Smooth muscle cell (in vitro differentiated cells): ENCODE data around the gene SLC22A3. TPM values are rescaled to one million over a fixed set of nuclear protein-coding genes. Genes with fewer than 3 reads are reported as not detected.

ENCODE experiments used
- DNase-seq: peaks from one replicate; lab custom pipeline; 2025; ENCODE audit not compliant: unreplicated experiment; lab: John Stamatoyannopoulos, UW
- H2AFZ ChIP-seq: fragments of 200-600 bp; sonication (generic); 2 replicates; pipeline ENCODE4 v1.6.0; 2016; ENCODE audit warnings: antibody characterized with exemption, low read depth, mild to moderate bottlenecking
- H3F3A ChIP-seq: fragments of 200-600 bp; sonication (generic); 2 replicates; pipeline ENCODE4 v1.6.0; 2017; ENCODE audit warnings: antibody characterized with exemption, low read depth
- H3K27ac ChIP-seq: fragments of 200-600 bp; sonication (generic); 2 replicates; pipeline ENCODE4 v1.5.1; 2016; ENCODE audit warnings: low read depth, mild to moderate bottlenecking
- H3K27me3 ChIP-seq: fragments of 200-600 bp; sonication (generic); 2 replicates; pipeline ENCODE4 v1.6.1; 2016; ENCODE audit warnings: low read depth, mild to moderate bottlenecking
- H3K36me3 ChIP-seq: fragments of 200-600 bp; sonication (generic); 2 replicates; pipeline ENCODE4 v1.5.1; 2016; ENCODE audit warnings: low read depth
- H3K4me1 ChIP-seq: fragments of 200-600 bp; sonication (generic); 2 replicates; pipeline ENCODE4 v1.5.1; 2016; ENCODE audit warnings: low read depth
- H3K4me2 ChIP-seq: fragments of 200-600 bp; sonication (generic); 2 replicates; pipeline ENCODE4 v1.6.0; 2016; ENCODE audit warnings: mild to moderate bottlenecking
- H3K4me3 ChIP-seq: fragments of 200-600 bp; sonication (generic); 2 replicates; pipeline ENCODE4 v1.5.1; 2016; ENCODE audit warnings: mild to moderate bottlenecking
- H3K79me2 ChIP-seq: fragments of 200-600 bp; sonication (generic); 2 replicates; pipeline ENCODE4 v1.6.0; 2016; ENCODE audit warnings: low read depth, mild to moderate bottlenecking
- H3K9ac ChIP-seq: fragments of 200-600 bp; sonication (generic); 2 replicates; pipeline ENCODE4 v1.6.0; 2016; ENCODE audit warnings: low read depth
- H3K9me3 ChIP-seq: fragments of 200-600 bp; sonication (generic); replicated peaks from 2 replicates; pipeline ENCODE4 v1.5.1; 2016; ENCODE audit warnings: low read depth
- H4K20me1 ChIP-seq: fragments of 200-600 bp; sonication (generic); 2 replicates; pipeline ENCODE4 v1.6.0; 2016; ENCODE audit warnings: low read depth
- WGBS: methylation state at CpG from one replicate; pipeline ENCODE4 v1.1.7; 2016; ENCODE audit warnings: low lambda C conversion rate; 5-methylcytosine and 5-hydroxymethylcytosine counted together
- polyA plus RNA-seq: library from polyadenylated mRNA; unstranded; fragments of >200 nt; fragmentation: Nextera tagmentation; extraction: Ambion mirVana; gene quantifications from 2 replicates; pipeline ENCODE4 v1.2.1, GENCODE V29; 2016
- total RNA-seq: library from RNA; depleted of rRNA; stranded (reverse); fragments of >200 nt; gene quantifications from 2 replicates; pipeline ENCODE4 v1.2.3, GENCODE V29; 2014
- TF ChIP-seq, protein P1 (sequence below): fragments of 200-600 bp; sonication (generic); IDR thresholded peaks from 2 replicates; pipeline ENCODE4 v1.5.1; 2017; ENCODE audit warnings: borderline replicate concordance, mild to moderate bottlenecking, antibody characterized with exemption; ENCODE audit not compliant: insufficient read depth, poor library complexity, severe bottlenecking

The SLC22A3 gene
- total and polyA plus RNA-seq, 2 experiments from 2014 or later: 59.5 to 69.5 TPM

DNA sequence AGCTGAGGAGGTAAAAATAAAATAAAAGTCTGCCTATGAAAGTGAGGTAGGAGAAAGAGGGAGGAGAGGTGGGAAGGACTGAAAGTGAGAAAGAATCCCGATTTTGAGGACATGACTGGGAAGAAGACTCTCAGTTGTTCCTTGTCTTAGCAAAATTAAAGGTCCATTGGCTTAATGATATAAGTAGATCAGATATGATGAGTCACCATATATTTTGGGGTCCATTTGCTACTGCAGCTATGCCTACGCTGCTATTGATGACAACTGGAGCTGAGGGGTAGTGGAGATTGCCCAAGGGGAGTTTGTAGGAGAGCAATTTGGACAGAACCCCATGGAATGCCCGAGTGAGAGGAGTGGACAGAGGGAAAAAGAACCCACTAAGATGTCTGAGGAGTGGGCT, 15.1 kb upstream of the SLC22A3 start:
- no peak overlapping the region for H3K27ac ChIP-seq
- WGBS: 91% methylated on average over 3 of the region's 3 CpGs
- no peak overlapping the region for H3K4me2 ChIP-seq
- no peaks in the 10 kb centered on the region for H3F3A ChIP-seq
- no peak for DNase-seq
- no peak overlapping the region for H2AFZ ChIP-seq
- H3K4me3 ChIP-seq: no peak overlapping the region
- TF ChIP-seq, protein P1, sequence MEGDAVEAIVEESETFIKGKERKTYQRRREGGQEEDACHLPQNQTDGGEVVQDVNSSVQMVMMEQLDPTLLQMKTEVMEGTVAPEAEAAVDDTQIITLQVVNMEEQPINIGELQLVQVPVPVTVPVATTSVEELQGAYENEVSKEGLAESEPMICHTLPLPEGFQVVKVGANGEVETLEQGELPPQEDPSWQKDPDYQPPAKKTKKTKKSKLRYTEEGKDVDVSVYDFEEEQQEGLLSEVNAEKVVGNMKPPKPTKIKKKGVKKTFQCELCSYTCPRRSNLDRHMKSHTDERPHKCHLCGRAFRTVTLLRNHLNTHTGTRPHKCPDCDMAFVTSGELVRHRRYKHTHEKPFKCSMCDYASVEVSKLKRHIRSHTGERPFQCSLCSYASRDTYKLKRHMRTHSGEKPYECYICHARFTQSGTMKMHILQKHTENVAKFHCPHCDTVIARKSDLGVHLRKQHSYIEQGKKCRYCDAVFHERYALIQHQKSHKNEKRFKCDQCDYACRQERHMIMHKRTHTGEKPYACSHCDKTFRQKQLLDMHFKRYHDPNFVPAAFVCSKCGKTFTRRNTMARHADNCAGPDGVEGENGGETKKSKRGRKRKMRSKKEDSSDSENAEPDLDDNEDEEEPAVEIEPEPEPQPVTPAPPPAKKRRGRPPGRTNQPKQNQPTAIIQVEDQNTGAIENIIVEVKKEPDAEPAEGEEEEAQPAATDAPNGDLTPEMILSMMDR: no peak
- H3K9me3 ChIP-seq: no peaks in the 10 kb centered on the region
- H3K27me3 ChIP-seq: no peaks in the 10 kb centered on the region
- H3K79me2 ChIP-seq: no peaks in the 10 kb centered on the region
- H3K9ac ChIP-seq: no peak overlapping the region
- H3K4me1 ChIP-seq: no peaks in the 10 kb centered on the region
- H3K36me3 ChIP-seq: no peaks in the 10 kb centered on the region
- no peaks in the 10 kb centered on the region for H4K20me1 ChIP-seq

DNA sequence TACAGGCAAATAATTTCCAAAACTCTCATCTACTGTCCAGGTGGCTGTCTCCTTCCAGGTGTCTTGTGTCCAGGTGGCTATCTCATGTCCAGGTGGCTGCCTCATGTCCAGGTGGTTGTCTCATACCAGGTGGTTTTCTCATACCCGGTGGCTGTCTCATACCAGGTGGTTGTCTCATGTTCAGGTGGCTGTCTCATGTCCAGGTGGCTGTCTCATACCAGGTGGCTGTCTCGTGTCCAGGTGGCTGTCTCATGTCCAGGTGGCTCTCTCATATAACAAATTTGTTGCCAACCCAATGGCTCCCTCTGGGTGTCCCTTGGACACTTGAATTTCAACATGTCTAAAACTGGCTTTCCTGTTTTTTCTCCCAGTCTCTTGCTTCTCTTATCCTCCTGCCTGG, 14.3 kb upstream of the SLC22A3 start:
- TF ChIP-seq, protein P1: no peak
- H4K20me1 ChIP-seq: no peaks in the 10 kb centered on the region
- no peaks in the 10 kb centered on the region for H3K27me3 ChIP-seq
- H3K36me3 ChIP-seq: no peaks in the 10 kb centered on the region
- H3K27ac ChIP-seq: no peak overlapping the region
- H3K4me1 ChIP-seq: no peaks in the 10 kb centered on the region
- H3K9ac ChIP-seq: no peak overlapping the region
- no peak overlapping the region for H3K4me3 ChIP-seq
- no peaks in the 10 kb centered on the region for H3K79me2 ChIP-seq
- WGBS: 97% methylated on average over 2 of the region's 2 CpGs
- H3K4me2 ChIP-seq: no peak overlapping the region
- H2AFZ ChIP-seq: no peak overlapping the region
- H3F3A ChIP-seq: no peaks in the 10 kb centered on the region
- DNase-seq: no peak
- H3K9me3 ChIP-seq: no peaks in the 10 kb centered on the region

DNA sequence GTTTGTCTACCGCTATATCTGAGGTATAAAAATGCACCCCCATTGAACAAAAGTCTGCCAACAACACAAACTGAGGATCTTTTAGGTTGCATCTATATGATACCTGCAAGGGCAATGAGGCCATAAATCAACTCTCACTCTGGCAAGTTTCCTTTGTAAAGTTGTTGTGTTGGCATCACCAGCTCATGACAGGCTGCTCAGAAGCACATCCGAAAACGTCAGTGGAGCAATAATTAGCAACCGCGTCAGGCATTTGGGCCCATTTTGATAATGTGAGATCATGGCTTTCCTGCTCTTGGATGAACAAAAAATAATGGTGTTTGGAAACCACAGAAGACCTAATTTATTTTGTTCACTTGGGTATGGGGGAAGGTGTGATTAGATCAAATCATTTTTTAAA, 12.0 kb upstream of the SLC22A3 start:
- 97% methylated on average over 5 of the region's 5 CpGs for WGBS
- H3F3A ChIP-seq: no peaks in the 10 kb centered on the region
- no peak overlapping the region for H2AFZ ChIP-seq
- H4K20me1 ChIP-seq: no peaks in the 10 kb centered on the region
- H3K79me2 ChIP-seq: no peaks in the 10 kb centered on the region
- TF ChIP-seq, protein P1: no peak
- H3K9ac ChIP-seq: no peak overlapping the region
- H3K4me1 ChIP-seq: no peaks in the 10 kb centered on the region
- no peak for DNase-seq
- no peak overlapping the region for H3K4me3 ChIP-seq
- no peaks in the 10 kb centered on the region for H3K27me3 ChIP-seq
- H3K9me3 ChIP-seq: no peaks in the 10 kb centered on the region
- no peak overlapping the region for H3K27ac ChIP-seq
- H3K36me3 ChIP-seq: no peaks in the 10 kb centered on the region
- no peak overlapping the region for H3K4me2 ChIP-seq

DNA sequence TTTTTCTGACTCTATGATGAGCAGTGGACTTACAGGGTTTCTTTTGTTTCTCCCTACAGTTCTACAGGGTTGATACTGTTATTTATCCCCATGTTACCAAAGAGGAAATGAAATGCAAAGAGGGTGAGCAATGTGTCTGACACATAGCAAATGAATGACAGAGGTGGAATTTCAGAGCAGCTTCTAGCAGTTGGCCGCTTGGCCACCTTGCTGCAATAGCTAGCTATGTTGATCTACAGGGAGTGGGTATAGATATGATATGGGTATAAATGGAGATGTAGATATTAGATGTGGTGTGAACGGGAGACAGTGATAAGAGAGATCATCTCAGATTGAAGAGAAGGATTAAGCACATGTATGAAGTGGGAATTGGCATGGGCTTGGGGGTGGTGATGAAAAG, 10.9 kb upstream of the SLC22A3 start:
- TF ChIP-seq, protein P1: no peak
- Histone ChIP-seq H4K20me1 (no peaks in the 10 kb centered on the region), H2AFZ (no peak overlapping the region), H3K36me3 (no peaks in the 10 kb centered on the region), H3K4me2 (no peak overlapping the region), H3K9ac (no peak overlapping the region), H3K27ac (no peak overlapping the region), H3K4me3 (no peak overlapping the region), H3K4me1 (no peaks in the 10 kb centered on the region), H3K79me2 (no peaks in the 10 kb centered on the region), H3K27me3 (no peaks in the 10 kb centered on the region), H3K9me3 (no peaks in the 10 kb centered on the region), H3F3A (no peaks in the 10 kb centered on the region)
- 76% methylated on average over 2 of the region's 2 CpGs for WGBS
- DNase-seq: no peak
